IPS-15b (cell line): ENCODE results near the gene TOPBP1.
"Not testable (repeated sequence)": the region's sequence is repeated elsewhere in the genome, so short reads cannot be mapped to it uniquely, and the experiment has no call there.

Experiments used
- H3K27me3 ChIP-seq: one replicate; pipeline ENCODE4 v1.6.1; 2013; ENCODE audit warnings: low read length; ENCODE audit not compliant: control insufficient read depth, insufficient read depth
- H3K36me3 ChIP-seq: one replicate; pipeline ENCODE4 v1.6.1; 2013; ENCODE audit warnings: low read length; ENCODE audit not compliant: control insufficient read depth, insufficient read depth
- H3K4me1 ChIP-seq: one replicate; pipeline ENCODE4 v1.6.1; 2013; ENCODE audit warnings: mild to moderate bottlenecking, low read length; ENCODE audit not compliant: control insufficient read depth, insufficient read depth
- H3K4me3 ChIP-seq: one replicate; pipeline ENCODE4 v1.5.1; 2013; ENCODE audit warnings: low read depth, low read length
- H3K9ac ChIP-seq: one replicate; pipeline ENCODE4 v1.6.1; 2013; ENCODE audit warnings: low read depth, mild to moderate bottlenecking, low read length
- H3K9me3 ChIP-seq: one replicate; pipeline ENCODE4 v1.6.1; 2013; ENCODE audit warnings: mild to moderate bottlenecking, low read length; ENCODE audit not compliant: control insufficient read depth, insufficient read depth

Gene TOPBP1

DNA sequence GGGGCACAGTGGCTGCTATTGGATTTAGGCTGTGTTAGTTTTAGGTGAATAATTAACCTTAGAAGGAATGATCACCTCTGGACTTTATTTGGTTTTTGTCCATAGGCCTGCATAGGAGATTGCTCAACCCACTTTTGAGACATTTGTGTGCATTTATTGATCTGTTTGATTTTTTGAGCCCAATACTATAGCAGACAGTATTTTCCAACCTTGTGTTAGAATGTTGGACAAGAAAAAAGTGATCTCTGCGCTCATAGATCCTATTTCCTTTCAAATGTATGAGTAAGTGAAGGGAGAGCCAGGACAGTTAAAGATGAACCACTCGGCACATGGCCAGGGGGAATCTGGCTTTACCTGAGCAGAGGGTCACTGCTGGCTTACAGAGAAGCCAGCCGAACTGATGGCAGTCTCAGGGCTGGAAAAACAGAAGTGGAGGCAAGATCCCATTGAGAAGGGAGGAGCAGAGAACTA lies 8.8 kb upstream of the TOPBP1 start:
- Histone ChIP-seq H3K36me3 (no peaks in the 10 kb centered on the region), H3K9me3 (no peaks in the 10 kb centered on the region), H3K9ac (no peak overlapping the region), H3K4me3 (no peak overlapping the region), H3K4me1 (no peaks in the 10 kb centered on the region), H3K27me3 (peaks cover 31% of the 10 kb centered on the region)

GRCh38 chr3:133669949-133670524 lies 8.3 kb upstream of the TOPBP1 start:
- H3K4me3 ChIP-seq, result no peak overlapping the region
- H3K27me3 ChIP-seq, result peaks cover 26% of the 10 kb centered on the region
- no peak overlapping the region for H3K9ac ChIP-seq
- H3K36me3 ChIP-seq, result no peaks in the 10 kb centered on the region
- no peaks in the 10 kb centered on the region for H3K4me1 ChIP-seq
- H3K9me3 ChIP-seq, result no peaks in the 10 kb centered on the region

GRCh38 chr3:133667118-133667517 lies 5.4 kb upstream of the TOPBP1 start:
- H3K4me3 ChIP-seq, result no peak overlapping the region
- no peaks in the 10 kb centered on the region for H3K9me3 ChIP-seq
- H3K36me3 ChIP-seq, result no peaks in the 10 kb centered on the region
- H3K27me3 ChIP-seq, result peaks cover 2% of the 10 kb centered on the region
- no peak overlapping the region for H3K9ac ChIP-seq
- peaks cover 3% of the 10 kb centered on the region for H3K4me1 ChIP-seq

GRCh38 chr3:133665188-133665587 lies 3.4 kb upstream of the TOPBP1 start:
- H3K27me3 ChIP-seq, H3K4me1 ChIP-seq, H3K4me3 ChIP-seq, H3K9me3 ChIP-seq, H3K36me3 ChIP-seq, H3K9ac ChIP-seq: not testable (repeated sequence)

DNA sequence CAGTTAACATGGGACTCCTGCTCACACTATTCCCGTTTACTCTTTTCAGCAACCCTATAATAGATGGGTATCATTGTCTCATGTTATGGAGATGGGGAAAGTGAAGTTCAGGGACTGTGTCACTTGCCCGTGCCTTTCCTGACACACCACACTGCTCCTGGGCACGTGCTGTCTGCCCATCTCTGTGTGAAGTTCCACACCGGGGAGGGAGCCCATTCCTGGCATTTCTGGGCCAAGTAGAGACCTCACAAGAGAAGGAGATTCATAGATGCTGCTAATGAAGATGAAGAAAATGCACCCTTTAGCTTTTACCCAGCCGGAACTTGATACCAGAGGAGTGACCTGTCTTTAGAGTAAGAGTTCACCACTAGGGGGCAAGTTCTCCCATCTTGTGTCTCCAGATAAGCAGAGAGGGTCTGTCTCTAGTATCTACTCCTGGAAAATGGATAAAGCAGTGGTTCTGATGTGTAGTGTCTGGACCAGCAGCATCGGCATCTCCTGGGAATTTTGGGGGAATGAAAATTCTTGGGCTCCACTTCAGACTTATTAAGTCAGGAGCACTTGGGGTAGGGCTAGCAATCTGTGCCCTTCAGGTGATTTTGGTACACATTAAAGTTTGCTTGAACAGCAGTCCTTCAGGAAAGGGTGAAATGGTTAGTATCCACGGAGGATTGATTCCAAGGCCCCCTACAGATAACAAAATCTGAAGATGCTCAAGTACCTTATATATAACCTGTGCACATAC lies 2.0 kb upstream of the TOPBP1 start:
- H3K9me3 ChIP-seq, result no peaks in the 10 kb centered on the region
- peaks cover 8% of the 10 kb centered on the region for H3K4me1 ChIP-seq
- no peak overlapping the region for H3K4me3 ChIP-seq
- no peaks in the 10 kb centered on the region for H3K36me3 ChIP-seq
- peaks cover 2% of the 10 kb centered on the region for H3K27me3 ChIP-seq
- no peak overlapping the region for H3K9ac ChIP-seq

GRCh38 chr3:133662278-133662651 lies 524 bp upstream of the TOPBP1 start:
- Histone ChIP-seq H3K4me3 (peak overlapping the region; percentile 90), H3K9ac (peak overlapping the region; percentile 70), H3K27me3 (no peaks in the 10 kb centered on the region), H3K4me1 (peaks cover 8% of the 10 kb centered on the region), H3K9me3 (no peaks in the 10 kb centered on the region), H3K36me3 (no peaks in the 10 kb centered on the region)

DNA sequence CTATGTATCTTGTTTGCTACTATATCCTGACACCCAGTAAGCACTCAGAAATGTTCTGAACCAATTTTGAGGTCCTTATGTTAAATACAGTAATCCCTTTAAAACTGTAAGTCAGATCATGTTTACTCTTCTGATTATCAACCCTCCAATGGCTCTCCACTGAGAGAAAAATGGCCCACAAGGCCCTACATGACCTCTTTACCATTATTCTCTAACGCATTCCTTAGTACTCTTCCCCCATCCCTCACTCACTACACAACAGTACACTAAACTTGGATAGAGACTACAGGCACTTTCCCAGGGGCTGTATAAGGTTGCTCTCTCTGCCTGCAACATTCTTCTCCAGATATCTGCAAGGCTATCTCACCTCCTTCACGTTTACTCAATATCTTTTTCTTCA lies 1.9 kb downstream of the TOPBP1 start:
- Histone ChIP-seq H3K27me3 (no peaks in the 10 kb centered on the region), H3K36me3 (peaks cover 5% of the 10 kb centered on the region), H3K4me3 (no peak overlapping the region), H3K4me1 (peaks cover 8% of the 10 kb centered on the region), H3K9ac (no peak overlapping the region), H3K9me3 (no peaks in the 10 kb centered on the region)

DNA sequence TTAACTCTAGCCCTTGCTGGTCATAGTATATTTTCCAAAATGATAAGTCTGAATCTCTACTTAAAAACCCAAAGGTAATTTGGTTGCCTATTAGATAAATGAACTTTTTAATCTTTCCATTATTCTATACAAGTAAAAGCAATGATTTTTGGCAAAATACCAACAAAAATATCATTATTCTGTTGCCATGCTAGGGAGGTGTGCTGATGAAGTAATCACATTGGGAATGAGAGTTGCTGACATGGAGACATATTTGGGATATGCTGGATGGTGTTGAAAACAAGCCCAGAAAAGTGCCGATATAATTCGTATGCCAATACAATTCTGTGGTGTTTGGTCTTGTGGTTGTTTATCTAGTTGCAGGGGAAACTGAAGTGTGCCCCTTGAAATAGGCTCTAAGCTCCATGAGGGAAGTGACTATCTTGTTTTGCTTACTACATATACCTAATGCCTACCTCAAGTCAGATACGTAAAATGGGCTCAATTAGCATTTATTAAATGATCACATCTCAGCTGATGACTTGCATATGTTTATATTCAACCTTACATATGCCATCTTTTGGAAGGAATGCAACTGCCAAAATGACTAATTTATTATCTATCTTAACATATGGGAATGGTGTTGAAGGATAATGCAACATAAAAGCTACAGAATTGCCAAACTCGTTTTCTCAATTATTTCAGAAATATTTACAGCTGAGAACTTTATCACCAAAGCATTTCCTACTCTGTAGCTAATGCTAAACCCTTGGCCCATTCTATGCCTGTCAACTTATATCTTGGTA lies 5.8 kb downstream of the TOPBP1 start:
- peaks cover 5% of the 10 kb centered on the region for H3K36me3 ChIP-seq
- H3K4me1 ChIP-seq, result peaks cover 5% of the 10 kb centered on the region
- no peak overlapping the region for H3K4me3 ChIP-seq
- H3K27me3 ChIP-seq, result no peaks in the 10 kb centered on the region
- H3K9ac ChIP-seq, result no peak overlapping the region
- H3K9me3 ChIP-seq, result no peaks in the 10 kb centered on the region

GRCh38 chr3:133649486-133650068 lies 12.2 kb downstream of the TOPBP1 start:
- Histone ChIP-seq H3K9me3 (no peaks in the 10 kb centered on the region), H3K4me1 (no peaks in the 10 kb centered on the region), H3K27me3 (no peaks in the 10 kb centered on the region), H3K9ac (no peak overlapping the region), H3K4me3 (no peak overlapping the region), H3K36me3 (peaks cover 12% of the 10 kb centered on the region)

DNA sequence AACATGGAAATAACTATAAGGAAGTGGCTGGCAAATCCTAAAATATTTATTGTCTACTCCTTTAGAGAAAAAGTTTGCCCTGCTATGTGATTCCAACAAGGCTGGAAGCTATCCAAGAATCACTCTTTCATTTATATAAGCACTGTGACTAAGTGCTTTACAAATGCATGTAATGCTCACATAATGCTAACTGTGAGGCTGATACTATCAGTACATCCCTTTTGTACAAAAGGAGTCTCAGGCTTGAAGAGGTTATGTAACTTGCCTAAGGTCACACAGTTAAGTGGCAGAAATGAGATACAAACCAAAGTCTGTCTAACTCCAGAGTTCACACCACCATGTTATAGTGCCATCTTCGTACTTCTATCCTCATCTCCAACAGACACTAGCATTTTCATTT lies 17.0 kb downstream of the TOPBP1 start:
- H3K27me3 ChIP-seq, result no peaks in the 10 kb centered on the region
- no peak overlapping the region for H3K9ac ChIP-seq
- H3K9me3 ChIP-seq, result no peaks in the 10 kb centered on the region
- H3K36me3 ChIP-seq, result peaks cover 16% of the 10 kb centered on the region
- H3K4me3 ChIP-seq, result no peak overlapping the region
- H3K4me1 ChIP-seq, result no peaks in the 10 kb centered on the region

- Histone ChIP-seq H3K9me3 (no peaks in the 10 kb centered on the region), H3K9ac (no peak overlapping the region), H3K27me3 (no peaks in the 10 kb centered on the region), H3K4me3 (no peak overlapping the region), H3K4me1 (no peaks in the 10 kb centered on the region), H3K36me3 (peaks cover 9% of the 10 kb centered on the region)
These were observed 18.1 kb downstream of the TOPBP1 start for GRCh38 chr3:133643611-133644010.
